IMR-90 (cell line): ENCODE measurements around the gene ADPRS. TPM values are rescaled to one million over a fixed set of nuclear protein-coding genes. Genes with fewer than 3 reads are reported as not detected.

ENCODE experiments used
- ATAC-seq: fragments of 200-7000 bp; cut with Tn5 transposase; 2 replicates; pipeline ENCODE4 v1.9.1; 2020; ENCODE audit warnings: low read depth, mild to moderate bottlenecking, moderate library complexity
- BruUV-seq: library from RNA; stranded (reverse); fragments of 400-500 nt; replicated peaks from 2 replicates; lab custom pipeline; 2021; lab: Mats Ljungman, UMichigan
- CTCF ChIA-PET: fragments of 300-600 bp; formaldehyde crosslinking; extraction: SDS; loops from one replicate; lab custom pipeline; 2021; ENCODE audit warnings: antibody characterized with exemption; lab: Yijun Ruan, JAX
- POLR2A ChIA-PET: fragments of 300-600 bp; sonication (Branson Sonifier 250); formaldehyde crosslinking; loops from one replicate; lab custom pipeline; 2022; ENCODE audit warnings: antibody characterized with exemption; ENCODE audit not compliant: unreplicated experiment; lab: Charles Lee
- DNase-seq: peaks from one replicate; pipeline ENCODE4 v3.0.0; 2013
- H2AFZ ChIP-seq: replicated peaks from 2 replicates; pipeline ENCODE3; 2013; ENCODE audit warnings: low read length, mild to moderate bottlenecking; ENCODE audit not compliant: poor library complexity
- H2AK5ac ChIP-seq: 2 replicates; pipeline ENCODE4 v1.6.1; 2013; ENCODE audit warnings: low read depth, low read length, inconsistent platforms
- H2AK9ac ChIP-seq: replicated peaks from 2 replicates; pipeline ENCODE3; 2013; ENCODE audit warnings: mild to moderate bottlenecking, low read depth, low read length, moderate library complexity; ENCODE audit not compliant: poor library complexity
- H2BK120ac ChIP-seq: 2 replicates; pipeline ENCODE4 v1.6.1; 2013; ENCODE audit warnings: low read depth, low read length, inconsistent platforms
- H2BK15ac ChIP-seq: 3 replicates; pipeline ENCODE4 v1.6.1; 2013; ENCODE audit warnings: low read depth, low read length, inconsistent platforms
- H2BK20ac ChIP-seq: 2 replicates; pipeline ENCODE4 v1.6.1; 2013; ENCODE audit warnings: low read depth, mild to moderate bottlenecking, inconsistent platforms, low read length, moderate library complexity
- H2BK5ac ChIP-seq: 2 replicates; pipeline ENCODE4 v1.6.1; 2013; ENCODE audit warnings: mild to moderate bottlenecking, low read depth, low read length, inconsistent platforms; ENCODE audit not compliant: poor library complexity, severe bottlenecking
- H3K14ac ChIP-seq: replicated peaks from 2 replicates; pipeline ENCODE4 v1.6.1; 2013; ENCODE audit warnings: low read depth, low read length, inconsistent platforms
- H3K18ac ChIP-seq: 2 replicates; pipeline ENCODE4 v1.6.1; 2013; ENCODE audit warnings: low read depth, low read length, control low read depth
- H3K23ac ChIP-seq: 2 replicates; pipeline ENCODE4 v1.6.1; 2013; ENCODE audit warnings: low read depth, low read length, inconsistent platforms
- H3K27ac ChIP-seq: 2 replicates; pipeline ENCODE4 v1.5.1; 2013; ENCODE audit warnings: mild to moderate bottlenecking, control low read depth, low read length; ENCODE audit not compliant: insufficient read depth
- H3K27me3 ChIP-seq: 2 replicates; pipeline ENCODE4 v1.6.1; 2013; ENCODE audit warnings: low read length; ENCODE audit not compliant: control insufficient read depth, insufficient read depth
- H3K36me3 ChIP-seq: 2 replicates; pipeline ENCODE4 v1.6.1; 2013; ENCODE audit warnings: low read length, mixed read lengths; ENCODE audit not compliant: control insufficient read depth, insufficient read depth
- H3K4ac ChIP-seq: 2 replicates; pipeline ENCODE4 v1.6.1; 2013; ENCODE audit warnings: low read depth, low read length, inconsistent platforms
- H3K4me1 ChIP-seq: 2 replicates; pipeline ENCODE4 v1.6.1; 2013; ENCODE audit warnings: low read length, mixed read lengths; ENCODE audit not compliant: control insufficient read depth, insufficient read depth
- H3K4me2 ChIP-seq: 2 replicates; pipeline ENCODE4 v1.6.1; 2013; ENCODE audit warnings: low read depth, mild to moderate bottlenecking, control low read depth, low read length, moderate library complexity
- H3K4me3 ChIP-seq: 2 replicates; pipeline ENCODE4 v1.5.1; 2013; ENCODE audit warnings: low read depth, mild to moderate bottlenecking, control low read depth, low read length, moderate library complexity; ENCODE audit not compliant: insufficient read depth
- H3K56ac ChIP-seq: 2 replicates; pipeline ENCODE4 v1.6.1; 2013; ENCODE audit warnings: low read length, inconsistent platforms; ENCODE audit not compliant: insufficient read depth; ENCODE audit errors: extremely low read depth
- H3K79me1 ChIP-seq, 2 experiments: 2 replicates each; pipeline ENCODE4 v1.6.1; 2013; ENCODE audit warnings: low read length in 2 of 2, inconsistent platforms in 1 of 2, low read depth in 1 of 2
- H3K9ac ChIP-seq: 2 replicates; pipeline ENCODE4 v1.6.1; 2013; ENCODE audit warnings: low read depth, low read length, control low read depth
- H3K9me1 ChIP-seq: 2 replicates; pipeline ENCODE4 v1.6.1; 2013; ENCODE audit warnings: low read length, inconsistent platforms; ENCODE audit not compliant: insufficient read depth
- H3K9me3 ChIP-seq: 2 replicates; pipeline ENCODE4 v1.6.1; 2013; ENCODE audit warnings: low read length; ENCODE audit not compliant: control insufficient read depth, insufficient read depth
- H4K20me1 ChIP-seq: 2 replicates; pipeline ENCODE4 v1.6.1; 2013; ENCODE audit warnings: low read length, inconsistent platforms; ENCODE audit not compliant: insufficient read depth
- H4K5ac ChIP-seq: 2 replicates; pipeline ENCODE4 v1.6.1; 2013; ENCODE audit warnings: mild to moderate bottlenecking, low read depth, low read length, control low read depth
- H4K8ac ChIP-seq, 2 experiments: 2 replicates each; pipeline ENCODE4 v1.6.1; 2013; ENCODE audit warnings: low read depth in 2 of 2, low read length in 2 of 2, control low read depth in 1 of 2, inconsistent platforms in 1 of 2
- H4K91ac ChIP-seq: 2 replicates; pipeline ENCODE4 v1.6.1; 2013; ENCODE audit warnings: low read depth, low read length, inconsistent platforms; ENCODE audit not compliant: insufficient read depth
- BHLHE40 ChIP-seq: fragments of 150-350 bp; IDR thresholded peaks from 2 replicates; pipeline ENCODE4 v1.6.1; 2016; ENCODE audit warnings: mild to moderate bottlenecking, low read depth, low read length
- CEBPB ChIP-seq: IDR thresholded peaks from 2 replicates; pipeline ENCODE4 v1.6.1; 2012; ENCODE audit warnings: low read depth, low read length, improper control_type of control experiment
- CHD1 ChIP-seq: IDR thresholded peaks from 2 replicates; pipeline ENCODE4 v1.6.1; 2012; ENCODE audit warnings: low read depth, low read length, improper control_type of control experiment
- FOS ChIP-seq: fragments of 150-350 bp; IDR thresholded peaks from 2 replicates; pipeline ENCODE4 v1.6.1; 2016; ENCODE audit warnings: low read depth, low read length
- MAFK ChIP-seq: IDR thresholded peaks from 2 replicates; pipeline ENCODE4 v1.6.1; 2012; ENCODE audit warnings: low read depth, low read length, improper control_type of control experiment
- MAZ ChIP-seq: IDR thresholded peaks from 2 replicates; pipeline ENCODE4 v1.6.1; 2012; ENCODE audit warnings: low read depth, mild to moderate bottlenecking, low read length, improper control_type of control experiment, moderate library complexity, borderline replicate concordance
- MXI1 ChIP-seq: IDR thresholded peaks from 2 replicates; pipeline ENCODE4 v1.6.1; 2012; ENCODE audit warnings: low read depth, mild to moderate bottlenecking, low read length, moderate library complexity, borderline replicate concordance
- NFE2L2 ChIP-seq: fragments of 150-350 bp; IDR thresholded peaks from 2 replicates; pipeline ENCODE4 v1.6.1; 2016; ENCODE audit warnings: low read depth, mild to moderate bottlenecking, low read length
- POLR2A ChIP-seq: IDR thresholded peaks from 2 replicates; pipeline ENCODE4 v1.6.1; 2012; ENCODE audit warnings: mild to moderate bottlenecking, low read depth, low read length
- RAD21 ChIP-seq: IDR thresholded peaks from 2 replicates; pipeline ENCODE4 v1.6.1; 2012; ENCODE audit warnings: low read length, improper control_type of control experiment
- RCOR1 ChIP-seq: IDR thresholded peaks from 2 replicates; pipeline ENCODE4 v1.6.1; 2012; ENCODE audit warnings: mild to moderate bottlenecking, low read length, improper control_type of control experiment; ENCODE audit not compliant: insufficient replicate concordance
- RFX5 ChIP-seq: IDR thresholded peaks from 2 replicates; pipeline ENCODE4 v1.8.0; 2012; ENCODE audit warnings: low read depth, mild to moderate bottlenecking, low read length, moderate library complexity
- SMC3 ChIP-seq: fragments of 150-350 bp; IDR thresholded peaks from 2 replicates; pipeline ENCODE4 v1.6.1; 2016; ENCODE audit warnings: low read depth, mild to moderate bottlenecking, antibody characterized with exemption, low read length, moderate library complexity
- WGBS, 2 experiments: methylation state at CpG; one replicate each; pipeline versions ENCODE4 v1.1.5 to v1.1.7; 2013; ENCODE audit warnings: missing lambda C conversion rate in 2 of 2; ENCODE audit not compliant: insufficient read length in 1 of 2; ENCODE audit errors: extremely low coverage in 2 of 2; 5-methylcytosine and 5-hydroxymethylcytosine counted together
- dilution Hi-C: fragments of 300-500 bp; cut with HindIII; formaldehyde crosslinking; loops from one replicate; pipeline ENCODE4 v1.14.3; 2018; ENCODE audit warnings: low sequenced_read_pairs; ENCODE audit not compliant: unreplicated experiment
- in situ Hi-C: fragments of 300-500 bp; cut with MboI; formaldehyde crosslinking; loops from 3 replicates; pipeline ENCODE4 v1.14.3; 2019; ENCODE audit warnings: low sequenced_read_pairs, inconsistent platforms, mixed read lengths
- intact Hi-C: fragments of 100-400 bp; cut with micrococcal nuclease; formaldehyde crosslinking; loops from 2 replicates; pipeline ENCODE4 v1.10.0; 2022
- polyA plus RNA-seq, 3 experiments: library from polyadenylated mRNA; depleted of rRNA; stranded (reverse); fragments of >200 nt; gene quantifications; 2 replicates each; pipeline ENCODE4 v1.2.3, GENCODE V29; 2012; ENCODE audit warnings: low replicate concordance in 1 of 3
- total RNA-seq: library from RNA; depleted of rRNA; stranded (reverse); fragments of >200 nt; gene quantifications from 2 replicates; pipeline ENCODE4 v1.2.3, GENCODE V29; 2012
- TF ChIP-seq, protein P1 (sequence below): fragments of 150-350 bp; IDR thresholded peaks from 2 replicates; pipeline ENCODE4 v1.6.1; 2017; ENCODE audit warnings: mild to moderate bottlenecking, antibody characterized with exemption, low read length, low read depth
- TF ChIP-seq, protein P2 (sequence below): fragments of 150-350 bp; IDR thresholded peaks from 2 replicates; pipeline ENCODE4 v1.6.1; 2016; ENCODE audit warnings: low read depth, mild to moderate bottlenecking, low read length, moderate library complexity, borderline replicate concordance
- TF ChIP-seq, protein P3 (sequence below): conservative IDR thresholded peaks from 2 replicates; pipeline ENCODE4 v1.5.1; 2012; ENCODE audit warnings: mild to moderate bottlenecking, low read depth, low read length, improper control_type of control experiment

The ADPRS gene
- total and polyA plus RNA-seq, 2 of the 4 experiments (the other 2 are of a cell fraction): 31.0 to 37.2 TPM

DNA sequence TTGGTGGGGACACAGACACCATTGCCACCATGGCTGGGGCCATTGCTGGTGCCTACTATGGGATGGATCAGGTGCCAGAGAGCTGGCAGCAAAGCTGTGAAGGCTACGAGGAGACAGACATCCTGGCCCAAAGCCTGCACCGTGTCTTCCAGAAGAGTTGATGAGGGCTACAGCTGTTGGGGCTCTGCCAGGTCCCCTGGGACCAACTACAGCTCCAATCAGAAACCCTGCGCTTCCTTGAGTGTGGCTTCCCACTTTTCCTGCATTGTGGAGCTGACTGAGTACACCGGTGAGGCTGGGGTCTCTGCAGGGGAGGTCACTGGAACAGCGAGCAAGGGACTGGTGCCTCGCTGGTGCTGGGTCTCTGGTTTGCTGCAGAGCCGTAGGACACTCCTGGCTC lies 4.5 kb downstream of the ADPRS start:
- Histone ChIP-seq H3K4me3 (no peak overlapping the region), H2BK120ac (no peak overlapping the region), H2AK5ac (no peak overlapping the region), H4K5ac (no peak overlapping the region), H3K56ac (no peak overlapping the region), H4K20me1 (peaks cover 7% of the 10 kb centered on the region; the same call in 1 of the 2 replicates), H3K27ac (no peak overlapping the region), H3K4me1 (peaks cover 2% of the 10 kb centered on the region; the same call in 1 of the 2 replicates), H3K9ac (no peak overlapping the region), H3K4ac (no peak overlapping the region), H2BK15ac (no peak overlapping the region), H3K79me1 (peaks cover 38 to 47% of the 10 kb centered on the region in 2 experiments), H3K27me3 (no peaks in the 10 kb centered on the region), H3K9me1 (0 out of 2 replicates have a peak, but pooled peaks cover under 1% of the 10 kb centered on the region), H3K4me2 (no peak overlapping the region), H4K8ac (no peak overlapping the region), H2AK9ac (no peak overlapping the region), H3K9me3 (no peaks in the 10 kb centered on the region), H3K23ac (no peak overlapping the region), H2AFZ (no peak overlapping the region), H2BK20ac (no peak overlapping the region), H2BK5ac (no peak overlapping the region), H3K18ac (no peak overlapping the region), H4K91ac (no peak overlapping the region), H3K14ac (no peak overlapping the region), H3K36me3 (peaks cover 35% of the 10 kb centered on the region)
- DNase-seq: no peak
- 100% methylated on average over 3 of the region's 7 CpGs; no CpG with 5 or more reads in 1 of the 2 experiments for WGBS, 2 experiments
- CTCF ChIA-PET: no interaction called here
- POLR2A ChIA-PET: no interaction called here
- TF ChIP-seq BHLHE40: no peak
- no peak for TF ChIP-seq FOS
- TF ChIP-seq NFE2L2: no peak
- TF ChIP-seq RAD21: no peak
- no peak for TF ChIP-seq SMC3
- TF ChIP-seq CEBPB: no peak
- no peak for TF ChIP-seq MXI1
- TF ChIP-seq CHD1: no peak
- TF ChIP-seq MAZ: no peak
- TF ChIP-seq, protein P1, sequence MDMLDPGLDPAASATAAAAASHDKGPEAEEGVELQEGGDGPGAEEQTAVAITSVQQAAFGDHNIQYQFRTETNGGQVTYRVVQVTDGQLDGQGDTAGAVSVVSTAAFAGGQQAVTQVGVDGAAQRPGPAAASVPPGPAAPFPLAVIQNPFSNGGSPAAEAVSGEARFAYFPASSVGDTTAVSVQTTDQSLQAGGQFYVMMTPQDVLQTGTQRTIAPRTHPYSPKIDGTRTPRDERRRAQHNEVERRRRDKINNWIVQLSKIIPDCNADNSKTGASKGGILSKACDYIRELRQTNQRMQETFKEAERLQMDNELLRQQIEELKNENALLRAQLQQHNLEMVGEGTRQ: no peak
- TF ChIP-seq RFX5: no peak
- TF ChIP-seq, protein P2, sequence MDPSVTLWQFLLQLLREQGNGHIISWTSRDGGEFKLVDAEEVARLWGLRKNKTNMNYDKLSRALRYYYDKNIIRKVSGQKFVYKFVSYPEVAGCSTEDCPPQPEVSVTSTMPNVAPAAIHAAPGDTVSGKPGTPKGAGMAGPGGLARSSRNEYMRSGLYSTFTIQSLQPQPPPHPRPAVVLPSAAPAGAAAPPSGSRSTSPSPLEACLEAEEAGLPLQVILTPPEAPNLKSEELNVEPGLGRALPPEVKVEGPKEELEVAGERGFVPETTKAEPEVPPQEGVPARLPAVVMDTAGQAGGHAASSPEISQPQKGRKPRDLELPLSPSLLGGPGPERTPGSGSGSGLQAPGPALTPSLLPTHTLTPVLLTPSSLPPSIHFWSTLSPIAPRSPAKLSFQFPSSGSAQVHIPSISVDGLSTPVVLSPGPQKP: no peak
- TF ChIP-seq MAFK: no peak
- TF ChIP-seq, protein P3, sequence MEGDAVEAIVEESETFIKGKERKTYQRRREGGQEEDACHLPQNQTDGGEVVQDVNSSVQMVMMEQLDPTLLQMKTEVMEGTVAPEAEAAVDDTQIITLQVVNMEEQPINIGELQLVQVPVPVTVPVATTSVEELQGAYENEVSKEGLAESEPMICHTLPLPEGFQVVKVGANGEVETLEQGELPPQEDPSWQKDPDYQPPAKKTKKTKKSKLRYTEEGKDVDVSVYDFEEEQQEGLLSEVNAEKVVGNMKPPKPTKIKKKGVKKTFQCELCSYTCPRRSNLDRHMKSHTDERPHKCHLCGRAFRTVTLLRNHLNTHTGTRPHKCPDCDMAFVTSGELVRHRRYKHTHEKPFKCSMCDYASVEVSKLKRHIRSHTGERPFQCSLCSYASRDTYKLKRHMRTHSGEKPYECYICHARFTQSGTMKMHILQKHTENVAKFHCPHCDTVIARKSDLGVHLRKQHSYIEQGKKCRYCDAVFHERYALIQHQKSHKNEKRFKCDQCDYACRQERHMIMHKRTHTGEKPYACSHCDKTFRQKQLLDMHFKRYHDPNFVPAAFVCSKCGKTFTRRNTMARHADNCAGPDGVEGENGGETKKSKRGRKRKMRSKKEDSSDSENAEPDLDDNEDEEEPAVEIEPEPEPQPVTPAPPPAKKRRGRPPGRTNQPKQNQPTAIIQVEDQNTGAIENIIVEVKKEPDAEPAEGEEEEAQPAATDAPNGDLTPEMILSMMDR: no peak
- no peak for TF ChIP-seq POLR2A
- no peak for TF ChIP-seq RCOR1
- dilution Hi-C loops (no loop called here), intact Hi-C loops (no loop called here), in situ Hi-C loops (no loop called here)
- ATAC-seq: no peak
- no TSS peak for BruUV-seq
